ENCODE measurements around the gene IL17B.

- TF ChIP-seq EZH2 (IDR thresholded peaks at IDR 0.05; ENCODE audit: borderline replicate concordance, low read length) (no peak), CTCF (IDR thresholded peaks at IDR 0.05; ENCODE audit: low read length) (no peak)
Observed at GRCh38 chr5:149325894-149326293, 53.2 kb downstream of the IL17B start.
